ENCODE data around the gene BUB1.

DNA sequence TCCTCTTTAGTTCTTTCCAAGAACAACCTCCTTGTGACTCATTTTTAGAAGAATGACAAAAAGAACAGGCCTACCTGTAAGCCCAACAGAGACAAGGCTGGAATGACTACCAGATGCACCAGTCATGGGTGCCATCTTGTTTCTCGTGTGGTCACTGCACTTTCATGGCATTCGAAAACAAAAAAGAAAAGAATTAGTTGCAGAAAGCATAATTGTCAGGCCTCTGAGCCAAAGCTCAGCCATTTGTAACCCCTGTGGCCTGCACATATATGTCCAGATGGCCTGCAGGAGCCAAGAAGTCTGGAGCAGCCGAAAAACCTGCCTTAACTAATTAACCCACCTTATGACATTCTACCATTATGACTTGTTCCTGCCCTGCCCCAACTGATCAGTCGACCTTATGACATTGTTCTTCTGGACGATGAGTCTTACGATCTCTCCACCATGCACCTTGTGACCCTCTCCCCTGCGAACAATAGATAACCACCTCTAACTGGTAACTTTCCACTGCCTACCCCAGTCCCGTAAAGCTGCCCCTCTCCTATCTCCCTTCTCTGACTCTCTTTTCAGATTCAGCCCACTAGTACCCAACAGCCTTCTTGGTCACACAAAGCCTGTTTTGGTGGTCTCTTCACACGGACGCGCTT is 13.9 kb upstream of the BUB1 start:
- no peak for TF ChIP-seq TEAD4 (IDR thresholded peaks at IDR 0.05; ENCODE audit: low read depth, low read length)
- TF ChIP-seq MAFK (IDR thresholded peaks at IDR 0.05; ENCODE audit: low read depth, low read length): no peak
- TF ChIP-seq SRF (IDR thresholded peaks at IDR 0.05; ENCODE audit: low read depth, low read length): no peak
- TF ChIP-seq RXRA (IDR thresholded peaks at IDR 0.05; ENCODE audit: insufficient read depth, low read depth, low read length): no peak
- TF ChIP-seq EZH2 (IDR thresholded peaks at IDR 0.05; ENCODE audit: low read depth, low read length, severe bottlenecking): no peak
- TF ChIP-seq CBX5 (IDR thresholded peaks at IDR 0.05; ENCODE audit: low read depth, low read length): no peak
- no peak for TF ChIP-seq CTCF (IDR thresholded peaks at IDR 0.05; ENCODE audit: control extremely low read depth in 1 of 3, insufficient read depth in 1 of 3, low read depth in 1 of 3, low read length in 3 of 3)
- TF ChIP-seq, protein P1, sequence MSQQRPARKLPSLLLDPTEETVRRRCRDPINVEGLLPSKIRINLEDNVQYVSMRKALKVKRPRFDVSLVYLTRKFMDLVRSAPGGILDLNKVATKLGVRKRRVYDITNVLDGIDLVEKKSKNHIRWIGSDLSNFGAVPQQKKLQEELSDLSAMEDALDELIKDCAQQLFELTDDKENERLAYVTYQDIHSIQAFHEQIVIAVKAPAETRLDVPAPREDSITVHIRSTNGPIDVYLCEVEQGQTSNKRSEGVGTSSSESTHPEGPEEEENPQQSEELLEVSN (IDR thresholded peaks at IDR 0.05): no peak
- TF ChIP-seq SP2 (IDR thresholded peaks at IDR 0.05; ENCODE audit: low read length): no peak
- no peak for TF ChIP-seq SP1 (IDR thresholded peaks at IDR 0.05; ENCODE audit: low read depth, low read length)
- TF ChIP-seq SIX5 (IDR thresholded peaks at IDR 0.05; ENCODE audit: low read depth, low read length): no peak
- no peak for TF ChIP-seq TCF12 (IDR thresholded peaks at IDR 0.05; ENCODE audit: low read depth, low read length)
